ENCODE data around the gene C12orf43. TPM values are rescaled to one million over a fixed set of nuclear protein-coding genes. Genes with fewer than 3 reads are reported as not detected.

Gene C12orf43
- total RNA-seq, 1 experiment from 2014 or later: 25.7 TPM

DNA sequence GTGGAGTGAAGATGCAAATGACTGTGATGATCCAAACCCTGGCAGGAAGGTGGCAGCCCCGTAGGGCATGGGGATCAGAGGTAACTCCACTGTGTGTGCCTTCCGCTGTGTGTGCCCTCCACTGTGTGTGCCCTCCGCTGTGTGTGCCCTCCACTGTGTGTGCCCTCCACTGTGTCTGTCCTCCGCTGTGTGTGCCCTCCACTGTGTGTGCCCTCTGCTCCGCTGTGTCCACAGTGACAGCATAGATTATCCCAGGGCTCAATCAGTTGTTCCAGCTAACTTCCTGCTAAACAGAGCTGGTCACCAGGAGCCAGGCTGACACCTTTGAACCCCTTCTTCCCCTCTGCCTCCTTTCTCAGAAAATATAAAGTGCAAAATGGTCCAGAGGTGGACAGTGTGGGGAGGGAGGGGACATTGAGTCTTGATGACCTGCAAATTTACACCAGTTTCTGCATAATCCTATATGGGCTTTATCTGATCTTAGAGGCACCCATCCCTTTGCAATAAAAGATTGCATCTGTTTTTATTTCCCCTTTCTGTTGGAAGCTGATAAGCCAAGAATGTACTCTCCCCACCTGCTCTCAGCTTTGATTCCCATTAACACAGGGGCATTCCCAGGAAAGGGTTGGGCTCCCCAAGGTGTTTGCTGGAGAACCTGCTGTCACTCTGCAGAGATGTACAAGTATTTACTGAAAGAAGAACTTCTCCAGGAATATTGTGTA lies 59.5 kb downstream of the C12orf43 start:
- Histone ChIP-seq H3K4me1 (ENCODE audit: insufficient read depth, low read length) (no peaks in the 10 kb centered on the region; the same call in 1 of the 2 replicates), H2BK120ac (ENCODE audit: low read depth, low read length, poor library complexity, severe bottlenecking) (no peak overlapping the region), H3K14ac (ENCODE audit: insufficient read depth, low read length) (no peak overlapping the region; the same call in 1 of the 2 replicates), H2BK5ac (ENCODE audit: insufficient read length, low read length) (no peak overlapping the region), H3K4ac (ENCODE audit: low read depth, low read length) (no peak overlapping the region), H3K9me3 (ENCODE audit: control insufficient read depth, low read depth, low read length) (no peaks in the 10 kb centered on the region), H3K18ac (ENCODE audit: insufficient read length, low read depth, low read length) (no peak overlapping the region), H3K23ac (ENCODE audit: insufficient read length, low read depth, low read length) (no peak overlapping the region), H3K79me2 (ENCODE audit: insufficient read depth, low read length) (no peaks in the 10 kb centered on the region), H2BK12ac (ENCODE audit: insufficient read length, low read depth, low read length) (no peak overlapping the region), H3K79me1 (ENCODE audit: insufficient read depth, low read depth, low read length, poor library complexity, severe bottlenecking) (no peaks in the 10 kb centered on the region), H3K56ac (ENCODE audit: insufficient read length, low read depth, low read length) (no peak overlapping the region), H3K23me2 (ENCODE audit: insufficient read length, low read depth, low read length, poor library complexity, severe bottlenecking) (no peaks in the 10 kb centered on the region), H3K27me3 (ENCODE audit: insufficient read depth, low read length) (no peaks in the 10 kb centered on the region), H2AK5ac (ENCODE audit: insufficient read length, low read length) (no peak overlapping the region), H3K27ac (ENCODE audit: insufficient read length, low read depth, low read length) (no peak overlapping the region), H2BK15ac (ENCODE audit: low read depth, low read length) (no peak overlapping the region), H4K5ac (ENCODE audit: insufficient read length, low read depth, low read length) (no peak overlapping the region), H3K9ac (ENCODE audit: extremely low read depth, insufficient read length, low read length) (no peak overlapping the region), H3K4me2 (ENCODE audit: insufficient read depth, insufficient read length, low read length) (no peak overlapping the region), H2BK20ac (ENCODE audit: low read depth, low read length, poor library complexity, severe bottlenecking) (no peak overlapping the region), H4K20me1 (ENCODE audit: control insufficient read depth, insufficient read depth, insufficient read length) (no peaks in the 10 kb centered on the region), H2AFZ (ENCODE audit: low read length) (no peak overlapping the region), H4K8ac (replicated peaks; ENCODE audit: insufficient read length, low read depth, low read length) (no peak overlapping the region), H4K91ac (ENCODE audit: insufficient read length, low read depth, low read length) (no peak overlapping the region), H3T11ph (ENCODE audit: low read length) (no peak overlapping the region)
- Mint-ChIP-seq H3K27ac (no peak overlapping the region), H3K4me3 (no peak overlapping the region), H3K27me3 (ENCODE audit: low read depth) (no peaks in the 10 kb centered on the region), H3K9me3 (peaks cover 2% of the 10 kb centered on the region in 2 experiments; a peak in 3 of 5 replicates), H3K4me1 (peaks cover 1% of the 10 kb centered on the region in 2 experiments; a peak in 3 of 4 replicates), H3K36me3 (ENCODE audit: insufficient read depth in 1 of 3, low read depth in 3 of 3) (no peaks in the 10 kb centered on the region)
- no CpG with 5 or more reads among the region's 5 CpGs for WGBS (ENCODE audit: extremely low coverage, insufficient read length, low lambda C conversion rate)
- DNase-seq: no peak
- TF ChIP-seq, protein P1, sequence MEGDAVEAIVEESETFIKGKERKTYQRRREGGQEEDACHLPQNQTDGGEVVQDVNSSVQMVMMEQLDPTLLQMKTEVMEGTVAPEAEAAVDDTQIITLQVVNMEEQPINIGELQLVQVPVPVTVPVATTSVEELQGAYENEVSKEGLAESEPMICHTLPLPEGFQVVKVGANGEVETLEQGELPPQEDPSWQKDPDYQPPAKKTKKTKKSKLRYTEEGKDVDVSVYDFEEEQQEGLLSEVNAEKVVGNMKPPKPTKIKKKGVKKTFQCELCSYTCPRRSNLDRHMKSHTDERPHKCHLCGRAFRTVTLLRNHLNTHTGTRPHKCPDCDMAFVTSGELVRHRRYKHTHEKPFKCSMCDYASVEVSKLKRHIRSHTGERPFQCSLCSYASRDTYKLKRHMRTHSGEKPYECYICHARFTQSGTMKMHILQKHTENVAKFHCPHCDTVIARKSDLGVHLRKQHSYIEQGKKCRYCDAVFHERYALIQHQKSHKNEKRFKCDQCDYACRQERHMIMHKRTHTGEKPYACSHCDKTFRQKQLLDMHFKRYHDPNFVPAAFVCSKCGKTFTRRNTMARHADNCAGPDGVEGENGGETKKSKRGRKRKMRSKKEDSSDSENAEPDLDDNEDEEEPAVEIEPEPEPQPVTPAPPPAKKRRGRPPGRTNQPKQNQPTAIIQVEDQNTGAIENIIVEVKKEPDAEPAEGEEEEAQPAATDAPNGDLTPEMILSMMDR (conservative IDR thresholded peaks at IDR 0.05): no peak
